GM19324 (cell line): ENCODE measurements around the gene NADK.
A peak's percentile ranks its signal among the peaks of the same experiment; 100 is the strongest.
"Not testable (repeated sequence)": the region's sequence is repeated elsewhere in the genome, so short reads cannot be mapped to it uniquely, and the experiment has no call there.

ENCODE experiments used
- ATAC-seq: cut with Tn5 transposase; IDR thresholded peaks from one replicate; pipeline ENCODE4 v1.9.1; 2021; ENCODE audit warnings: mild to moderate bottlenecking, moderate library complexity; ENCODE audit not compliant: unreplicated experiment, low FRiP score

NADK gene

DNA sequence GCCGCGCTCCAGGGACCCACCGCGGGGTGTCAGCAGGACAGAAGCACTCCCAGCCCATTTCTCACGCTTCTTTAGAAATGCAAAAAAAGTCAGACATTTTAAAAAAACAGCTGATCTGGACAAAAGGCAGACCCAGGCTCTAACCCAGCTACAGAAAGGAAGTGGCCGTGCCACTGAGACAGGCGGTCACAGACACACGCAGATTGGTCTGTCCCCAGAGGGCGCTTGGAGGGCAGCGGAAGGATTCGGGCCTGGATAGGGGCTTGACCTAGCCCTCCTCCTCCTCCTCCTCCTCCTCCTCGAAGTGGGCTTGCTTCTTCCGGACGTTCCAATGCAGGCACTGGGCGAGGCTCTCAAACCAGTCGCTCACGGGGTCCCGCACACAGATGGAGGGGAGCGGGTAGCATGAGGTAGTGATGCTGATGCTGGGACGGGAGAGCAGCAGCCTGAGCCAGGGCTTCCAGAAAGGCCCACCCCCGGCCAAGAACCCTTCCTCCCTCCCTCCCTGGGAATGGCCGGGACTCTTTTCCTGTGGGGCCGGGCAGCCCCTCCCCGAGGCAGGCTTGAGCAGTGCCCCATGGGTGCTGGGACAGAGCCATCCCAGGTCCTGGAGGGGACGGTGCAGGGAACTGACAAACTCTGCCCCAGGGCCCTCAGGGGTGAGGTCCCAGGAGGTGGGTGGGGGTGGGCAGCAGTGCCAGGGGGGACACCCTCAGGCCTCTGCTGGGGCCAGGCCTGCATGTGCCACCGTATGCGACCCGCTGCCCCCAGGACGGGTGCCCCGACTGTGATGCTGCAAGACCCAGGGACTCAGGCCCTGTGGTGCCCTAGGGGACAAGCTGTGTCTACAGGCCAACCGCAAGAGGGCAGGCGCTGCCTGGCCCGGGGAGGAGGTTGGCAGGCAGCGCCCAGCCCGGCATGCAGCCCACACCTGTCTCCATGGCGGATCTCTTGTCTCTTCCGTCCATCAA, 25.3 kb downstream of the NADK start:
- ATAC-seq, result no peak

DNA sequence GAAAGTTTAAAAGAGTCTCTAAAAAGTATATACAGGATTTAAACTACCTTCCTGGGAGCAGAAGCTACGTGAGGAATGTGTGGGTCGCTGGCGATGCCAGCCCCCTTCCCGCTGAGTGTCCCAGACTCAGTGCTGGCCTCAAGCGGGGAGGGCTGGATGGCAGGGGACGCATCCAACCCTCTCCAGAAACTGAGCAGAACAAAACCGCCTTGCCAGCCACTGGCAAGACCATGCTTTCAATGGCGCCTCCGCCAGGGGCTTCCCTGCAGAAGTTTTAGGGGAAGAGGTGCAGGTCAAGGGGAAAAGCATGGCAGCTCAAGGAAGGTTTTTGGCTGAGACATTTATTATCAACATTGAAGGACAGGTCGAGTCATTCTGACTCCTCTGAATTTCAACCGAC, 26.1 kb downstream of the NADK start:
- ATAC-seq, result no peak

DNA sequence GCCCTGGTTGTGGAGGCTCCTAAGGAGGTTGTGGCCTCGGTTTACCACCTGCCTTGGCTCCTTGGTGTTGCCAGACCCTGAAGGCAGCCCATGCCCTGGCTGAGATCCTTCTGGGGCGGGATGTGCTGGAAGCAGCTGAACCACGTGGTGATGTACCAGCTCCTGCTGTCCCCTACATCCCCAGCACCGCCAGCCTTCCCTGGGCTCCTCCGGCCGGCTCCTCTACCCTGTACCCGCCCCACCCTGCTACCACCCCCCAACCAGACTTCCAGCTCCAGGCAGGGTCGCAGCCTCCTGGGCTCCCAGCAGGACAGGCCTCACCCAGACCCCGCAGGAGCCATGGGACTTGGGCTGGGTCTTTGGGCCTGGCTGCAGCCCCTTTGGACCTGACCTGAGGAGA, 28.3 kb downstream of the NADK start:
- ATAC-seq, result not testable (repeated sequence)

DNA sequence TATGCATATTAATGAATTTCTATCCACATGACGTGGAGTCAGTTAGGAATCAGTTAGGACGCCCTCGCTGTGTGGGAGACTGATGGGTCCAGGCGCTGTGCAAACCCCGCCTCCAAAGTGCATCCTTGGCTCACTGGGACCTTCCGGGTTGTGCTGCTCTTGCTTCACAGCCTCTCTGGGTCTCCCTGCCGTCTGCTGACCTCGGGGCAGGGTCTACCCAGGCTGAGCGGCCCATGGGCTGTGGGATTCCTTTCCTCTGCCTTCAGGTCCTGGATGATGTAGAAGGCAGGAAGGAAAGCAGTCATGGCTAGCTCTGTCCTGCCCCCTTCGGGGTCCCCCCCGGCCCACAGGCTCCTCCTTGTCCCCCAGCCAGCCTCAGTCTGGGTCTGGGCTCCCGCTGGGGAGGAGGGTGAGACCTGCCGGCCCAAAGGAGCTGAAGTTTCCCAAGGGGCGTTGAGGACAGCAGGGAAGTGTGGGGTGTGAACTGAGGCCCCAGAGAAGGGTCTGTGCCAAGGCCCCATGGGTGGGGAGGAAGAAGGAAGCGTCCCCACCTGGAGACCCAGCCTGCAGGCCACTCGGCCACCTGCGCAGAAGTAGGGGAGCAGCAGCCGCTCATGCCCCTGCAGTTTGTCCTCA, 29.5 kb downstream of the NADK start:
- ATAC-seq, result no peak

DNA sequence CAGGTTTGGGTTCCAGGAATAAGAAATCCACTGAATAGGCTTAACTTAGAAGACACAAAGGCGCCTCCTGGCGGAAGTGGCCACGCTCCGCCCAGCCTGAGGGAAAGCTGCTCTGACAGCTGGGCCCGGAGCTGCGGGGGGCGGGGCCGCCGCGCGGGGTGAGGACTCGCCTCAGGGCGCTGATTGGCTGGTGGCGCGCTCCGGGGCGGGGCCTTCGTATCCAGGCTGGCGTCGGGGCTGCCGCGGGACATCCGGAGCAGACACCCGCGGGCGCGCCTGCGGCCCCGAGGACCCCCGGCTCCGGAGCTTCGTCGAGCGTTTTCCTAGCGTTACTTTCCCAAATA, 31.7 kb downstream of the NADK start:
- peak; percentile 82 for ATAC-seq

DNA sequence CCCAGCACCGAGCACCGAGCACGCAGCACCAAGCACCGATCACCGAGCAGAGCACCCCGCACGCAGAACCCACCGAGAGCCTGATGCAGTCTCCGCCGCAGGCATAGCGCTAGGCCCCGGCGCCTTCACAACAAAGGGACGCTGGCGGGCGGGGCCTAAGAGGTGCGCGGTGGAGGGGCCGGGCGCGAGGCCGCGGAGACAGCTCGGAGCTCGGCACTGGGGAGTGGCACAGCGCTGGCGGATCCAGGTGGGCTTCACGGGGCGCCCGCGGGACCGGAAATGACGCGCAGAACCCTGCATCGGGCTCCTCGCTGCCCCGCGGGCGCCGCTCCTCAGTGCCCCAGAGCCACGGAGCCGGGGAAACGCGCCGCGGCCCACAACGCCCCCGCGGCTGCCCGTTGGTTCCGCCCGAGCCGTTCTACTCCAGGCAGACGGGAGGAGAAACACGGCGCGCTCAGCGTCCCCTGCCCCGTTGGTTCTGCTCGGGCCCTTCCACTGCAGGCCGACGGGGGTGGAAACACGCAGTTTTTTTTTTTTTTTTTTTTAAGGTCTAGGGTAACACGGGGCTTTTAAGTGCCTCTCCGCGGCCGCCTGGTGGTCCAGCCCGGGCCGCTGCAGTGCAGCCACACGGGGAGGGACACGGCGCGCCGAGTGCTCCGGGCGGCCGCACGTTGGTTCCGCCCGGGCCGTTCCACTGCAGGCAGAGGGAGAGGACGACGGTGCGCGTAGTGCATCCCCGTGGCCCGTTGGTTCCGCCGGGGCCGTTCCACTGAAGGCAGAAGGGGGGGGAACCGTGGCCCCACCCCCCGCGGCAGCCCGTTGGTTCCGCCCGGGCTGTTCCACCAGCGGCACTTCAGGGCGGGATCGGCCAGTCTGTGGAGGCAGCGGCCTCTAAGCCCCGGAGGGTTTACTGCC, 32.4 kb downstream of the NADK start:
- peak; percentile 76 for ATAC-seq

DNA sequence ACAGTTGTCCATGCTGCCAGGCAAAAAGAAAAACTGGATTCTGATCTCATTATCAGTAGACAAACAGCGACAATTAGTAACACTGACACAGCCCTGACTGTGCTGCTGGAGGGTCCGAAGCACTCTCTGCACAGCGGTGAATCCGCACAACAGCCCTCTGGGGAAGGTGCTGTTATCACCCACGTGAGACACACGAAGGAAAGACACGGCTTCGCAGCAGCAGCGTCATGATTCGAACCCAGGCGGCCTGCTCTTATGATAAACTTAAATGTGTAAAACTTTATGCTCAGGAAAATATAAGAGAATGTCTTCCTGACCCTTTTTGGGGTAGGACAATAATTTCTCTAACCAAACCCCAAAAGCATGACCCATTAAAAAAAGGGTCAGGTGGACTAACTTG, 35.7 kb downstream of the NADK start:
- not testable (repeated sequence) for ATAC-seq

DNA sequence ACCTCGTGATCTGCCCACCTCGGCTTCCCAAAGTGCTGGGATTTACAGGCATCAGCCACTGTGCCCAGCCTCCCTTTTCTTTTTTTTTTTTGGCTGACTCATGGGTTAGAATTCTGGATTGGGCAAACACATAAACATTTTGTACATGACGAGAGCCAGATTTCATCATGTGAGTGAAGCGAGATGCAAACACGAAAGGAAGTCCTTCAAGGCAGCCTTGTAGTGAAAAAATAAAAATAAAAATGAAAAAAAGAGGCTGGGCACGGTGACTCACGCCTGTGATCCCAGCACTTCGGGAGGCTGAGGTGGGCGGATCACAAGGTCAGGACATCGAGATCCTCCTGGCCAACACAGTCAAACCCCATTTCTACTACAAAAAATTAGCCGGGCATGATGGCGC, 37.3 kb downstream of the NADK start:
- not testable (repeated sequence) for ATAC-seq

DNA sequence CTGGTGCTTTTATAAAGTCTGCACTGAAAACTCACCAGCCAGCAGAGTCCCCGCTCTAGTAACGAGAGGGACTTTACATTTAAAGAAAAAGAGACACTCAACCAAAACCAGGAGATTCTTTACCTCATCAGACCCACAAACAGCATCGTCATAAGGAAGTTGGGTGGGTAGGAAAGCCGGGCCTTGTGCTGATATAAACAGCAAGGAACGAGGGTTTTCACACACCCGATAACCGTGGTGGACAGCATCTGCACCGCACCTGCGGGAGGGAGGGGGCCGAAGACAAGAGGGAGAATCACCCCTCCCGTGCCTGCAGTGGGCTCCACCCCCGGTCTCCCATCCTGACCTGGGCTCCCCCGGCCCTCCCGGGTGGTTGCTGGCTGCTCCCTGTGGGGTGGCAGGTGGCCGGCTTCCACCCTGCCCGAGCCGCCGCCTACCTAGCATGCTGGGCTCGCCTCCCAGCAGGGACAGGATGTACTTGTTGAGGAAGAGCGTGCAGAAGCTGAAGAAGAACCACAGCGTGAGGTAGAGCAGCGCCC, 39.4 kb downstream of the NADK start:
- ATAC-seq, result not testable (repeated sequence)

DNA sequence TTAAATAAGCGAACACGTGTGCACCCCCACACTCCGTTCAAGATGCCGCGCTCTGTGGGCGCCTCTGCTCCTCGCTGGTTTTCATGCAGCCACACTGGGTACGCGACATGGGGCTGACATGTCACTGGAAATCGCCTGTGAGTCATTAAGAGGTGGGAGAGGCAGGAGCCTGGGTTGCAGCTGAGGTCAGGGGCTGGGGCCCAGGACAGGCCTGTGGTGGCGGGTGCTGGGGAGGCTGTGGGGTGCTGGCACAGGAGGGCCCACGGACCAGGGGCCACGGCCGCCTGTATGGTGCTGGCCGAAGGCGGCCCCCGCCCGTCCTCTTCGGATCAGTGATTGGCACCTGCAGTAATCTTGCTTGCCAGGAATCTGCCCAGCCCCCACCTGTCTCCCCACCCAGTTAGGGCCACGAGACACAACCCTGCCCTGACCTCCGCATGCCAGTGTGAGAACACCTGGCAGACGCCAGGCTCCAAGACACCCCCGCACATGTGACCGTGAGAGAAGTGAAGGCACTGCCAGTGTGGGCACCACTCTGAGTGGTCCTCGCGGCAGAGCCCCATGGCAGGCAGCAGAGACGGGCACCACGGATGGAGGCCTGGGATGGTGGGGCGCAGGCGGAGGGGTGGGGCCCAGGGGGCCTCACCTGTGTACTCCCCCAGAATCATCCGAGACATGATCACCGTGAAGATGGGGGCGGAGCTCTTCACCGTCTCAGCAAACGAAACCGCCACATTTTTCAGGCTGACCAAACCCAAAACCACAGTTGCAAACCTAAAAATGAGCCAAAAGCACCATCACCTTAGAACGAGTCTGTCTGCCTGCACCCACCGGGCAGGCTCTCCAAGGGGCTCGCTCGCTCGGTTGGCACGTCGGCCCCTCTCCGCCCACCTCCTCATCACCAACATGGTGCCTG, 40.3 kb downstream of the NADK start:
- ATAC-seq, result not testable (repeated sequence)

DNA sequence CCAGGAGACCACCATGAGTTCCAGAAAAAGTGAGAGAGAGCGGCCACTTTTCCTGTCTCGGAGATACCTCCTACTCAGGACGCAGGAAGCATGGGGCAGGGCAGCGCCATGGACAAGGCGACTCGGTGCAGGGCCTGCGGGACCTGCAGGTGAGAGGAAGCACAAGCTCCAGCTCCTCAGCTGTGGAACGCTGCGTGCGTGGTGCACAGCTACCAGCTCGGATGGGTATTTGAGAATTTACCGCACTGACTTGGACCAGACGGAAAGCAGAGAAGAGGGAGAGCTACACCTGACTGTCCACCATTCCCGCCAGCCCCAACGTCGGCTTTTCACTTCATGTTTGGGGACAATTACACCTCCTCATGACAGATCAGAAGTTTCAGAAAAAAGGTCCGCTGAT, 45.9 kb downstream of the NADK start:
- no peak for ATAC-seq

DNA sequence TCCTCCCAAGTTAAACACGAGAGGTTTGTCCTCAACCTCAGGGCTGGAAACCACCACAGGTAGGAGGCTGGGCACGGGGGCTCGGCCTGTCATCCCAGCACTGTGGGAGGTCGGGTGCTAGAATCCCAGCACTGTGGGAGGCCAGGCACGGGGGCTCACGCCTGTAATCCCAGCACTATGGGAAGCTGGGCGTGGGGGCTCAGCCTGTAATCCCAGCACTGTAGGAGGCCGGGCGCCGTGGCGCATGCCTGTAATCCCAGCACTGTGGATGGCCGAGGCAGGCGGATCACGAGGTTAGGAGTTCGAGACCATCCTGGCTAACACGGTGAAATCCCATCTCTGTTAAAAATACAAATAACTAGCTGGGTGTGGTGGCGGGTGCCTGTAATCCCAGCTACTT, 47.4 kb downstream of the NADK start:
- ATAC-seq, result no peak

DNA sequence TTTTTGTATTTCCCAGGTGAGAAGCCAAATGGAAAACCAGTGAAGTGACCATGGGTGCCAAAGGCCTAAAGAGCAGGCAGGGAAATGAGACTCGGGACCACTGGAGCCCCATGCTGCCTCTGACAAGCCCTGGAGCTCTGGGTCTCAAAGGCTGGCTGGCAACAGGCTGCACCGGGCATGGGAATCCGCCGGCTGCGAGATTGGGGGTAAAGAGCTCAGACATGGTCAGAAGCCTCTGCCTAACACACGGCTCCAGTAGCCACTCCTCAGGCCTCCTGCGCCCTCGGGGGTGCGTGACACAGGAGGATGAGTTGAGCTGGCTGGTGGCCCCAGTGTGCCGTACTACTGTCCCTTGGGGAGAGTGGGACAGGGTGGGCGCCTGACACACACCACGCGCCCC, 48.0 kb downstream of the NADK start:
- ATAC-seq, result not testable (repeated sequence)

DNA sequence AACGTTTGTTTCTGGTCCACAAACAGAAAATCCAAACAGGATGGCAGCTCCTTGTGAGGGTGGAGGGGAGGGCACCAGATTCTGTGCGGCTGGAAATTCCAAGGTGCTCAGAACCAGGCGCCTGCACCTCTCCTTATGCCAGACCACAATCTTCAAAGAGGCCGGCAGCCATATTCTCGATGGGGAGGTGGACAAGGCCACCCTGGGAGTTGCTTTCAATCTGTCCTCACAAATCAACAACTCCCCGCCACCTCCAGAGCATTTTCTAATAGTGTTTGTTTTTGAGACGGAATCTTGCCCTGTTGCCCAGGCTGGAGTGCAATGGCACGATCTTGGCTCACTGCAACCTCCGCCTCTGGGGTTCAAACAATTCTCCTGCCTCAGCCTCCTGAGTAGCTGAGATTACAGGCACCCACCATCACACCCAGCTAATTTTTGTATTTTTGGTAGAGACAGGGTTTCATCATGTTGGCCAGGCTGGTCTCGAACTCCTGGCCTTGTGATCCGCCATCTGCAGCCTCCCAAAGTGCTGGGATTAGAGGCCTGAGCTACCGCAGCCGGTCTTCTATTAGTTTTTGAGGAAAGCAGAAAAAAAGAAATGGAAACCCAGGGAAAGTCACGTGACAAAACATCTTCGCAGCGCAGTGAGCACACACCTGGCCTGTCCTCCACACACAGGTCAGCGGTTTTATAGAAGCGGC, 49.0 kb downstream of the NADK start:
- ATAC-seq, result not testable (repeated sequence)

DNA sequence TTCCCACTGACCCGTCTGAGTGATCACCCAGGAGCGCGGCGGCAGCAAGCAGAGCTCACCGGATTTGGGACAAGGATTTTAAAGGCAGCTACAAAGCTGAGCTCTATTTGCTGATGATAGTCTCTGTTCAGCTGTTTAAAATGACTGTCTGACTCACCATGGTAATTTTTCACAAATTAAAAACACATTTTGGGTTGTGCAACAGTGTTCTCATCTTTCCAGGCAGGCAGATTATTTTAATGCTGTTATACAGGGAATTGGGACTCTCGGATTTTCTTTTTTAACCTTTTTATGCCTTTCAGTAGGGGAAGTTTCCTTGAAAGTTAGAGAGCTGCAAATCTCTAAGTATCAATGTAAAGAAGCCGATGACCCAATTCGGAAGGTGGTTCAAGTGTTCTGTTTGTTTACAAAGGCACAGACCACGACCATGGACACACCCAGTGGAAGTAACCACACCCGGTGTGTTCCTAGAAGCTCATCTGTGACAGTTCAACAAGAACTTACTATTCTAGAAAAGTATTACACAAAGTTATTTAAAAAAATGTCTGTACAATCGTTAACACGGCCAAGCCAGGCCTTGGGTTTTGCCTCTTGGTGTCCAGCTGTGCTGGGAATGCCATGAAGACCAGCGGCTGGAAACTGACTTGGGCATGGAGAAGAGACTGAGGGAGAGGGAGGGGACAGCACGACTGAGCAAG, 49.8 kb downstream of the NADK start:
- not testable (repeated sequence) for ATAC-seq

DNA sequence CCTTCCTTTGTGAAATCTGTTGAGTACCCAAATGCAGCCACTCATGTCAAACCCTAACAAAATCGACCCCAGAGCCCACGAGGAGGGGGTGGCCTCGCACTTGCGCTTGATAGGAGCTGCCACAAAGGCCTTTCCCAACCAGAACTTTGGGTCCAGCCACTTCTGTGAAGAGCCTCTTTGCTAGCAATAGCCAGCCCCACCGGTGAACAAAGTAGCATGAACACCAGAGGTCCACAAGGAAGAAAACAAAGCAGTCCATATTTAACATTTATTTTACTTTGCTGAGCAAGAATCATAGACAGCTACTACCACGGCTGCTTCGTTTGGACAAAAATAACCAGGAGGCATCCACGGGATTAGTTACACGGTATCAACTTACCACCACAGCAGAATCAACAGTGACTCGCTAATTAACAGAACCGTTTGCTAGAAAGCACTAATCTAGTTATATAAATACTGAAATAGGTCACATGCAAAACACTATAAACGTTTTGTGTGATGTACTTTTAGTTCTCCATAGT, 51.1 kb downstream of the NADK start:
- not testable (repeated sequence) for ATAC-seq

DNA sequence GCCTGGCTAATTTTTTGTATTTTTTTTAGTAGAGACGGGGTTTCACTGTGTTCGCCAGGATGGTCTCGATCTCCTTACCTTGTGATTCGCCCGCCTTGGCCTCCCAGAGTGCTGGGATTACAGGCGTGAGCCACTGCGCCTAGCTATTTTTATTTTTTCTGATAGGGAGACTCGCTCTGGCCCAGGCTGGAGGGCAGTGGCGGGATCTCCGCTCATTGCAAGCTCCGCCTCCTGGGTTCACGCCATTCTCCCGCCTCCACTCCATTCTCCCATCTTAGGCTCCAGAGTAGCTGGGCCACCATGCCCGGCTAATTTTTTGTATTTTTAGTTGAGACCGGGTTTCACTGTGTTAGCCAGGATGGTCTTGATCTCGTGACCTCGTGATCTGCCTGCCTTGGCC, 52.2 kb downstream of the NADK start:
- ATAC-seq, result not testable (repeated sequence)
